ENCODE results near the gene KDM4E. TPM values are rescaled to one million over a fixed set of nuclear protein-coding genes. Genes with fewer than 3 reads are reported as not detected.

Gene KDM4E
- total and polyA plus RNA-seq, 9 of the 15 experiments (the other 6 are each of a cell fraction or from before 2014, with no cell fraction given) = 0.04 TPM; not detected in 8

DNA sequence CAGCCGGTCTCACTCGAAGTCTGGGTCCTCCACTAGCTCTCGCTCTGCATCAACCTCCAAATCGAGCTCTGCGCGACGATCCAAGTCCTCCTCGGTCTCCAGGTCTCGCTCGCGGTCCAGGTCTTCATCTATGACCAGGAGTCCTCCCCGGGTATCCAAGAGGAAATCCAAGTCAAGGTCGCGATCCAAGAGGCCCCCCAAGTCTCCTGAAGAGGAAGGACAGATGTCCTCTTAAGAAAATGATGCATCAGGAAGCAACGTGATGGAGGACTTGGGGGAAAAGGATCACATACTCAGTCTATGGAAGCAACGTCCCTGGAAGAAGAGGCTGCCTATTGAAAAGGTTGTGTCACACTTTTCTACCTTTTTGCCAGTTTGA, 42.8 kb downstream of the KDM4E start:
- ATAC-seq (peak; percentile 39), FAIRE-seq (peak; percentile 44), DNase-seq (ENCODE audit: extremely low read depth in 1 of 4, low spot score in 3 of 4) (peak in 1 of 4 experiments; percentile 68)
- H4K20me1 ChIP-seq (replicated peaks; ENCODE audit: control insufficient read depth, insufficient read depth, low read length) = no peaks in the 10 kb centered on the region
- peak overlapping the region; percentile 86 for H3K4me3 ChIP-seq
- H3K9me1 ChIP-seq (ENCODE audit: control insufficient read depth, insufficient read depth, low read length) = no peaks in the 10 kb centered on the region
- in situ Hi-C loops (cut with MboI) = no loop called here
- no peaks in the 10 kb centered on the region for H3K9me3 ChIP-seq (replicated peaks; ENCODE audit: control insufficient read depth, insufficient read depth, low read depth, low read length)
- ChIA-PET CTCF (ENCODE audit: low intra/inter-chr PET ratio) (no interaction called here), POLR2A (interaction anchor here (0.6 to 3.7 kb wide), 21 partner anchors 10 to 162 kb away, joined by 3 to 29 read pairs (median 5); partner anchors contain the start of gene ENDOD1)
- peaks cover 0 to 5% of the 10 kb centered on the region in 2 experiments; a peak in 3 of 5 replicates for H3K4me1 ChIP-seq (replicated peaks in 1 of 2; ENCODE audit: control insufficient read depth in 2 of 2, insufficient read depth in 2 of 2, low read length in 2 of 2)
- WGBS (ENCODE audit: insufficient coverage, low coverage, missing lambda C conversion rate) = 1% methylated on average over 14 of the region's 16 CpGs
- H3K79me2 ChIP-seq (ENCODE audit: control insufficient read depth, insufficient read depth, low read length) = peaks cover 38% of the 10 kb centered on the region
- peak overlapping the region; percentile 95 for H2AFZ ChIP-seq (ENCODE audit: low read depth, low read length)
- intact Hi-C loops (cut with micrococcal nuclease) = loop anchor here (2.0 to 10.0 kb wide), 6 partner anchors 21 to 697 kb away; partner anchors contain the start of genes CWC15, ENDOD1, KDM4D and SESN3
- H3K4me2 ChIP-seq (ENCODE audit: insufficient read depth, low read length) = peak overlapping the region; percentile 97
- peak overlapping the region; percentile 94 for H3K27ac ChIP-seq (ENCODE audit: extremely low read depth, low read depth, low read length)
- H3K27me3 ChIP-seq (ENCODE audit: control insufficient read depth in 2 of 2, insufficient read depth in 2 of 2, low read length in 2 of 2) = no peaks in the 10 kb centered on the region
- peak overlapping the region; percentile 96 to 100 for H3K9ac ChIP-seq (ENCODE audit: insufficient read depth in 1 of 2, low read depth in 2 of 2, low read length in 2 of 2)
- BruUV-seq (replicated peaks) = no TSS peak
- peaks cover 9% of the 10 kb centered on the region; the same call in 2 of the 3 replicates for H3K36me3 ChIP-seq (ENCODE audit: control insufficient read depth, insufficient read depth, low read length)
- TF ChIP-seq ZNF197 (CRISPR knock-in tag; IDR thresholded peaks at IDR 0.05; ENCODE audit: low read depth) (no peak), E2F5 (CRISPR knock-in tag; IDR thresholded peaks at IDR 0.05) (no peak), HEY1 (CRISPR knock-in tag; IDR thresholded peaks at IDR 0.05; ENCODE audit: borderline replicate concordance) (no peak), NELFE (IDR thresholded peaks at IDR 0.05; ENCODE audit: insufficient read depth, insufficient read length) (no peak), PYGO2 (tag; IDR thresholded peaks at IDR 0.05) (0 out of 2 replicates have a peak, but pooled peaks have one; percentile 37), TAF7 (tag; IDR thresholded peaks at IDR 0.05) (peak; percentile 40; the same call in 1 of the 2 replicates), TBP (optimal IDR thresholded peaks at IDR 0.05; ENCODE audit: low read depth, low read length) (peak; percentile 8), DPF2 (IDR thresholded peaks at IDR 0.05) (no peak), ZNF766 (CRISPR knock-in tag; conservative IDR thresholded peaks at IDR 0.05) (no peak)
- TF ChIP-seq, protein P1, sequence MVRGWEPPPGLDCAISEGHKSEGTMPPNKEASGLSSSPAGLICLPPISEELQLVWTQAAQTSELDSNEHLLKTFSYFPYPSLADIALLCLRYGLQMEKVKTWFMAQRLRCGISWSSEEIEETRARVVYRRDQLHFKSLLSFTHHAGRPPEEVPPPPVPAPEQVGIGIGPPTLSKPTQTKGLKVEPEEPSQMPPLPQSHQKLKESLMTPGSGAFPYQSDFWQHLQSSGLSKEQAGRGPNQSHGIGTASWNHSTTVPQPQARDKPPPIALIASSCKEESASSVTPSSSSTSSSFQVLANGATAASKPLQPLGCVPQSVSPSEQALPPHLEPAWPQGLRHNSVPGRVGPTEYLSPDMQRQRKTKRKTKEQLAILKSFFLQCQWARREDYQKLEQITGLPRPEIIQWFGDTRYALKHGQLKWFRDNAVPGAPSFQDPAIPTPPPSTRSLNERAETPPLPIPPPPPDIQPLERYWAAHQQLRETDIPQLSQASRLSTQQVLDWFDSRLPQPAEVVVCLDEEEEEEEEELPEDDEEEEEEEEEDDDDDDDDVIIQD (CRISPR knock-in tag; IDR thresholded peaks at IDR 0.05) = no peak
- TF ChIP-seq, protein P2, sequence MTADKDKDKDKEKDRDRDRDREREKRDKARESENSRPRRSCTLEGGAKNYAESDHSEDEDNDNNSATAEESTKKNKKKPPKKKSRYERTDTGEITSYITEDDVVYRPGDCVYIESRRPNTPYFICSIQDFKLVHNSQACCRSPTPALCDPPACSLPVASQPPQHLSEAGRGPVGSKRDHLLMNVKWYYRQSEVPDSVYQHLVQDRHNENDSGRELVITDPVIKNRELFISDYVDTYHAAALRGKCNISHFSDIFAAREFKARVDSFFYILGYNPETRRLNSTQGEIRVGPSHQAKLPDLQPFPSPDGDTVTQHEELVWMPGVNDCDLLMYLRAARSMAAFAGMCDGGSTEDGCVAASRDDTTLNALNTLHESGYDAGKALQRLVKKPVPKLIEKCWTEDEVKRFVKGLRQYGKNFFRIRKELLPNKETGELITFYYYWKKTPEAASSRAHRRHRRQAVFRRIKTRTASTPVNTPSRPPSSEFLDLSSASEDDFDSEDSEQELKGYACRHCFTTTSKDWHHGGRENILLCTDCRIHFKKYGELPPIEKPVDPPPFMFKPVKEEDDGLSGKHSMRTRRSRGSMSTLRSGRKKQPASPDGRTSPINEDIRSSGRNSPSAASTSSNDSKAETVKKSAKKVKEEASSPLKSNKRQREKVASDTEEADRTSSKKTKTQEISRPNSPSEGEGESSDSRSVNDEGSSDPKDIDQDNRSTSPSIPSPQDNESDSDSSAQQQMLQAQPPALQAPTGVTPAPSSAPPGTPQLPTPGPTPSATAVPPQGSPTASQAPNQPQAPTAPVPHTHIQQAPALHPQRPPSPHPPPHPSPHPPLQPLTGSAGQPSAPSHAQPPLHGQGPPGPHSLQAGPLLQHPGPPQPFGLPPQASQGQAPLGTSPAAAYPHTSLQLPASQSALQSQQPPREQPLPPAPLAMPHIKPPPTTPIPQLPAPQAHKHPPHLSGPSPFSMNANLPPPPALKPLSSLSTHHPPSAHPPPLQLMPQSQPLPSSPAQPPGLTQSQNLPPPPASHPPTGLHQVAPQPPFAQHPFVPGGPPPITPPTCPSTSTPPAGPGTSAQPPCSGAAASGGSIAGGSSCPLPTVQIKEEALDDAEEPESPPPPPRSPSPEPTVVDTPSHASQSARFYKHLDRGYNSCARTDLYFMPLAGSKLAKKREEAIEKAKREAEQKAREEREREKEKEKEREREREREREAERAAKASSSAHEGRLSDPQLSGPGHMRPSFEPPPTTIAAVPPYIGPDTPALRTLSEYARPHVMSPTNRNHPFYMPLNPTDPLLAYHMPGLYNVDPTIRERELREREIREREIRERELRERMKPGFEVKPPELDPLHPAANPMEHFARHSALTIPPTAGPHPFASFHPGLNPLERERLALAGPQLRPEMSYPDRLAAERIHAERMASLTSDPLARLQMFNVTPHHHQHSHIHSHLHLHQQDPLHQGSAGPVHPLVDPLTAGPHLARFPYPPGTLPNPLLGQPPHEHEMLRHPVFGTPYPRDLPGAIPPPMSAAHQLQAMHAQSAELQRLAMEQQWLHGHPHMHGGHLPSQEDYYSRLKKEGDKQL (CRISPR knock-in tag; IDR thresholded peaks at IDR 0.05; ENCODE audit: borderline replicate concordance) = no peak

Data from K562 (cell line).